Smooth muscle cell (in vitro differentiated cells): ENCODE measurements around the gene XPO4. TPM values are rescaled to one million over a fixed set of nuclear protein-coding genes. Genes with fewer than 3 reads are reported as not detected.

Experiments
- DNase-seq: peaks from one replicate; lab custom pipeline; 2025; ENCODE audit not compliant: unreplicated experiment; lab: John Stamatoyannopoulos, UW
- H2AFZ ChIP-seq: fragments of 200-600 bp; sonication (generic); 2 replicates; pipeline ENCODE4 v1.6.0; 2016; ENCODE audit warnings: antibody characterized with exemption, low read depth, mild to moderate bottlenecking
- H3F3A ChIP-seq: fragments of 200-600 bp; sonication (generic); 2 replicates; pipeline ENCODE4 v1.6.0; 2017; ENCODE audit warnings: antibody characterized with exemption, low read depth
- H3K27ac ChIP-seq: fragments of 200-600 bp; sonication (generic); 2 replicates; pipeline ENCODE4 v1.5.1; 2016; ENCODE audit warnings: low read depth, mild to moderate bottlenecking
- H3K27me3 ChIP-seq: fragments of 200-600 bp; sonication (generic); 2 replicates; pipeline ENCODE4 v1.6.1; 2016; ENCODE audit warnings: low read depth, mild to moderate bottlenecking
- H3K36me3 ChIP-seq: fragments of 200-600 bp; sonication (generic); 2 replicates; pipeline ENCODE4 v1.5.1; 2016; ENCODE audit warnings: low read depth
- H3K4me1 ChIP-seq: fragments of 200-600 bp; sonication (generic); 2 replicates; pipeline ENCODE4 v1.5.1; 2016; ENCODE audit warnings: low read depth
- H3K4me2 ChIP-seq: fragments of 200-600 bp; sonication (generic); 2 replicates; pipeline ENCODE4 v1.6.0; 2016; ENCODE audit warnings: mild to moderate bottlenecking
- H3K4me3 ChIP-seq: fragments of 200-600 bp; sonication (generic); 2 replicates; pipeline ENCODE4 v1.5.1; 2016; ENCODE audit warnings: mild to moderate bottlenecking
- H3K79me2 ChIP-seq: fragments of 200-600 bp; sonication (generic); 2 replicates; pipeline ENCODE4 v1.6.0; 2016; ENCODE audit warnings: low read depth, mild to moderate bottlenecking
- H3K9ac ChIP-seq: fragments of 200-600 bp; sonication (generic); 2 replicates; pipeline ENCODE4 v1.6.0; 2016; ENCODE audit warnings: low read depth
- H3K9me3 ChIP-seq: fragments of 200-600 bp; sonication (generic); replicated peaks from 2 replicates; pipeline ENCODE4 v1.5.1; 2016; ENCODE audit warnings: low read depth
- H4K20me1 ChIP-seq: fragments of 200-600 bp; sonication (generic); 2 replicates; pipeline ENCODE4 v1.6.0; 2016; ENCODE audit warnings: low read depth
- WGBS: methylation state at CpG from one replicate; pipeline ENCODE4 v1.1.7; 2016; ENCODE audit warnings: low lambda C conversion rate; 5-methylcytosine and 5-hydroxymethylcytosine counted together
- polyA plus RNA-seq: library from polyadenylated mRNA; unstranded; fragments of >200 nt; fragmentation: Nextera tagmentation; extraction: Ambion mirVana; gene quantifications from 2 replicates; pipeline ENCODE4 v1.2.1, GENCODE V29; 2016
- total RNA-seq: library from RNA; depleted of rRNA; stranded (reverse); fragments of >200 nt; gene quantifications from 2 replicates; pipeline ENCODE4 v1.2.3, GENCODE V29; 2014
- TF ChIP-seq, protein P1 (sequence below): fragments of 200-600 bp; sonication (generic); IDR thresholded peaks from 2 replicates; pipeline ENCODE4 v1.5.1; 2017; ENCODE audit warnings: borderline replicate concordance, mild to moderate bottlenecking, antibody characterized with exemption; ENCODE audit not compliant: insufficient read depth, poor library complexity, severe bottlenecking

The XPO4 gene
- total and polyA plus RNA-seq, 2 experiments from 2014 or later: 3.3 to 16.2 TPM

DNA sequence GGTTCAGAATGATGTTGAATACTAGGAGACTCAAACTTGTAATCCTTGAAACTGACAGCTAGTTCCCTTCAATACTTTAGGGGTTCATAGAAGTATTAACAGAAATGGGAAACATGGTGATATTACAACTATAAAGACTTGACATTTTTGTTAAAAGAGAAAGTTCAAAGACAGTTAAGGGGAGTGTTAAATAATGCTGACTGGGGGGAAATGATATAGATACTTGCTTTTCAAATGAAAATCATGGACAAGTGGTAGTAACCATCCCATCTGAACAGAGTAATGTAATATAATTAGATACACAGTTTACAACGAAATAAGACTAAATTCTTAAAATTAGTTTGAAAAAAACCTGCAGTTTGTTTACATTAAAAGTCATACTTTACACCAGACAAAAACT, 122.2 kb downstream of the XPO4 start:
- WGBS: 93% methylated on average over 1 of the region's 1 CpG
- TF ChIP-seq, protein P1, sequence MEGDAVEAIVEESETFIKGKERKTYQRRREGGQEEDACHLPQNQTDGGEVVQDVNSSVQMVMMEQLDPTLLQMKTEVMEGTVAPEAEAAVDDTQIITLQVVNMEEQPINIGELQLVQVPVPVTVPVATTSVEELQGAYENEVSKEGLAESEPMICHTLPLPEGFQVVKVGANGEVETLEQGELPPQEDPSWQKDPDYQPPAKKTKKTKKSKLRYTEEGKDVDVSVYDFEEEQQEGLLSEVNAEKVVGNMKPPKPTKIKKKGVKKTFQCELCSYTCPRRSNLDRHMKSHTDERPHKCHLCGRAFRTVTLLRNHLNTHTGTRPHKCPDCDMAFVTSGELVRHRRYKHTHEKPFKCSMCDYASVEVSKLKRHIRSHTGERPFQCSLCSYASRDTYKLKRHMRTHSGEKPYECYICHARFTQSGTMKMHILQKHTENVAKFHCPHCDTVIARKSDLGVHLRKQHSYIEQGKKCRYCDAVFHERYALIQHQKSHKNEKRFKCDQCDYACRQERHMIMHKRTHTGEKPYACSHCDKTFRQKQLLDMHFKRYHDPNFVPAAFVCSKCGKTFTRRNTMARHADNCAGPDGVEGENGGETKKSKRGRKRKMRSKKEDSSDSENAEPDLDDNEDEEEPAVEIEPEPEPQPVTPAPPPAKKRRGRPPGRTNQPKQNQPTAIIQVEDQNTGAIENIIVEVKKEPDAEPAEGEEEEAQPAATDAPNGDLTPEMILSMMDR: no peak

DNA sequence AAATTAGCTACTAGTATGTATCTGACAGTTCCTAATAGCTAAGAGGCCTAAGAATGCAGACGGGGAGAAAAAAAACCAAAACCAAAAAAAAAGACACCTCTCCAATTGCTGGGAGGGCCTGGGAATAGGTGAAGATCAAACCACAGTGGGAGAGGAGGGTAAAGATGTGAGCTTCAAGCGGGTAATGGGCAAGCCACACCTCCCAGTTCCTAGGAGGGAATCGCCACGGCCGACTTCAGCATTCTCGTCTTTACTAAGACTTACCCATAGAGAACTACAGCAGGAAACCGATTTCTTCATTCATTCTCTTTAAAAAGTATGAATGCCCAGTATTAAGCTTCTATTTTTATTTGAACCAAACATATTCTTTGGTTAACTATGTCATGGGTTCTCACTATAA, 123.1 kb downstream of the XPO4 start:
- no peaks in the 10 kb centered on the region for H3F3A ChIP-seq
- H4K20me1 ChIP-seq: no peaks in the 10 kb centered on the region
- H3K4me3 ChIP-seq: no peak overlapping the region
- H3K4me2 ChIP-seq: no peak overlapping the region
- no peaks in the 10 kb centered on the region for H3K9me3 ChIP-seq
- H3K79me2 ChIP-seq: no peaks in the 10 kb centered on the region
- no peaks in the 10 kb centered on the region for H3K36me3 ChIP-seq
- H3K9ac ChIP-seq: no peak overlapping the region
- 87% methylated on average over 7 of the region's 7 CpGs for WGBS
- DNase-seq: no peak
- H2AFZ ChIP-seq: no peak overlapping the region
- H3K4me1 ChIP-seq: no peaks in the 10 kb centered on the region
- H3K27me3 ChIP-seq: no peaks in the 10 kb centered on the region
- TF ChIP-seq, protein P1: no peak
- no peak overlapping the region for H3K27ac ChIP-seq

More for the DNA sequence above, 122.2 kb downstream of the XPO4 start:
- no peak overlapping the region for H3K4me2 ChIP-seq
- H3K4me3 ChIP-seq: no peak overlapping the region
- no peak for DNase-seq
- H2AFZ ChIP-seq: no peak overlapping the region
- no peak overlapping the region for H3K9ac ChIP-seq
- H3K27me3 ChIP-seq: no peaks in the 10 kb centered on the region
- no peaks in the 10 kb centered on the region for H3K36me3 ChIP-seq
- H4K20me1 ChIP-seq: no peaks in the 10 kb centered on the region
- no peaks in the 10 kb centered on the region for H3K4me1 ChIP-seq
- H3K79me2 ChIP-seq: no peaks in the 10 kb centered on the region
- no peaks in the 10 kb centered on the region for H3F3A ChIP-seq
- no peaks in the 10 kb centered on the region for H3K9me3 ChIP-seq
- H3K27ac ChIP-seq: no peak overlapping the region

DNA sequence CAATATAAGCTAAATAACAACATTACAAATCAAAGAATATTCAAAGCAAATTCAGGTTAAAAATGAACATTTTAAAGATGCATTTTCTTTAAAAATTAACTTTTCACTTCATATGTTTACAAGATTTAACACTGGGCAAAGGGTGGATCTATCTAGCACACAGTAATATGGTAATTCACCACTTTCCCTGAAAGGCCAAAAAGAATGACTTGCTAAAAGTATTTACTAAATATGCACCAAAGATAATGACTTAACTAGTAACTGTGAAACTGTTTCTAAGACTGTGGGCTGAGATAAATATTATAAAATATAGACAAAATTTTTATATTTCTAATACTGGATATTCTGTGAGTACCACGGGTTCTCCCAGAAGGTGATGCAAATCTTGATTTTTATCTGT, 124.2 kb downstream of the XPO4 start:
- Histone ChIP-seq H2AFZ (no peak overlapping the region), H3K27ac (no peak overlapping the region), H3K4me1 (peaks cover under 1% of the 10 kb centered on the region), H3K9me3 (no peaks in the 10 kb centered on the region), H3K4me2 (no peak overlapping the region), H3F3A (no peaks in the 10 kb centered on the region), H4K20me1 (no peaks in the 10 kb centered on the region), H3K9ac (no peak overlapping the region), H3K27me3 (no peaks in the 10 kb centered on the region), H3K36me3 (no peaks in the 10 kb centered on the region), H3K79me2 (no peaks in the 10 kb centered on the region), H3K4me3 (no peak overlapping the region)
- WGBS: 95% methylated on average over 1 of the region's 1 CpG
- TF ChIP-seq, protein P1: no peak
- DNase-seq: no peak

DNA sequence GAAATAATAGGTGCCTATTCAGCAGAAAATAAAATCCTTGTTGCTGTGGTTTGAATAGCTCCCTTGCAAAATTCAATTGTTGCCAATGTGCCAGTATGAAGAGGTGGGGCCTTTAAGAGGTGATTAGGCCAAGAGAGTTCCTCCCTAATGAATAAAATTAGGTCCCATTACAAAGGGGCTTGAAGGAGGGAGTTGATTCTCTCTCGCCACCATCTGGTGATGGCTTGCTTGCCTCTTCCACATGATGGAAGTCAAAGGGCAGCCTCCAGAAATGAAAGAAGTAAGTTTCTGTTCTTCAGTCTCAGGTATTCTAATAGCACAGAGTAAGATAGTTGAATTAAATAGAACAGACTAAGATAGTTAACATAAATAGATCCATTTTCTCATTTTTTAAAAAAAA, 125.8 kb downstream of the XPO4 start:
- TF ChIP-seq, protein P1: no peak
- 100% methylated on average over 1 of the region's 1 CpG for WGBS
- Histone ChIP-seq H3K27ac (no peak overlapping the region), H3K36me3 (no peaks in the 10 kb centered on the region), H3K4me3 (no peak overlapping the region), H3K9me3 (no peaks in the 10 kb centered on the region), H3K4me1 (peaks cover 6% of the 10 kb centered on the region), H3K79me2 (peaks cover 5% of the 10 kb centered on the region), H3K27me3 (no peaks in the 10 kb centered on the region), H2AFZ (no peak overlapping the region), H3K9ac (no peak overlapping the region), H3F3A (no peaks in the 10 kb centered on the region), H3K4me2 (no peak overlapping the region), H4K20me1 (no peaks in the 10 kb centered on the region)
- no peak for DNase-seq
